ENCODE data around the gene OR5K3.

OR5K3 gene

GRCh38 chr3:98395101-98395500 lies 4.6 kb downstream of the OR5K3 start:
- no peak for TF ChIP-seq MAX (IDR thresholded peaks at IDR 0.05)
- no peak for TF ChIP-seq REST (IDR thresholded peaks at IDR 0.05; ENCODE audit: low read depth)
- TF ChIP-seq EP300 (IDR thresholded peaks at IDR 0.05; ENCODE audit: borderline replicate concordance): no peak
- TF ChIP-seq TAF1 (IDR thresholded peaks at IDR 0.05; ENCODE audit: low read depth): no peak
- TF ChIP-seq YY1 (IDR thresholded peaks at IDR 0.05; ENCODE audit: low read depth): no peak
- no peak for TF ChIP-seq RAD21 (IDR thresholded peaks at IDR 0.05; ENCODE audit: low read depth)
- no peak for TF ChIP-seq TCF12 (IDR thresholded peaks at IDR 0.05; ENCODE audit: low read depth)
- no peak for TF ChIP-seq ZBTB7A (IDR thresholded peaks at IDR 0.05; ENCODE audit: low read depth)
- TF ChIP-seq CEBPB (IDR thresholded peaks at IDR 0.05): no peak
- TF ChIP-seq CREB1 (IDR thresholded peaks at IDR 0.05; ENCODE audit: low read depth): no peak
- TF ChIP-seq EGR1 (IDR thresholded peaks at IDR 0.05): no peak
- TF ChIP-seq FOXM1 (IDR thresholded peaks at IDR 0.05; ENCODE audit: borderline replicate concordance, low read depth): no peak
- TF ChIP-seq NFIC (IDR thresholded peaks at IDR 0.05): no peak

- TF ChIP-seq CREB1 (IDR thresholded peaks at IDR 0.05; ENCODE audit: low read depth): no peak
- TF ChIP-seq RAD21 (IDR thresholded peaks at IDR 0.05; ENCODE audit: low read depth): no peak
- TF ChIP-seq NFIC (IDR thresholded peaks at IDR 0.05): no peak
- TF ChIP-seq EP300 (IDR thresholded peaks at IDR 0.05; ENCODE audit: borderline replicate concordance): no peak
- TF ChIP-seq USF1 (IDR thresholded peaks at IDR 0.05): no peak
- TF ChIP-seq ZBTB7A (IDR thresholded peaks at IDR 0.05; ENCODE audit: low read depth): no peak
Observed at GRCh38 chr3:98398513-98398912, 8.0 kb downstream of the OR5K3 start.

GRCh38 chr3:98402507-98402906 lies 12.0 kb downstream of the OR5K3 start:
- TF ChIP-seq FOXM1 (IDR thresholded peaks at IDR 0.05; ENCODE audit: borderline replicate concordance, low read depth): no peak
- no peak for TF ChIP-seq TCF12 (IDR thresholded peaks at IDR 0.05; ENCODE audit: low read depth)
- TF ChIP-seq TEAD4 (IDR thresholded peaks at IDR 0.05): no peak
- TF ChIP-seq ZBTB7A (IDR thresholded peaks at IDR 0.05; ENCODE audit: low read depth): no peak
- no peak for TF ChIP-seq NFIC (IDR thresholded peaks at IDR 0.05)
- no peak for TF ChIP-seq MAX (IDR thresholded peaks at IDR 0.05)
- no peak for TF ChIP-seq RAD21 (IDR thresholded peaks at IDR 0.05; ENCODE audit: low read depth)
- no peak for TF ChIP-seq USF1 (IDR thresholded peaks at IDR 0.05)
- TF ChIP-seq CEBPB (IDR thresholded peaks at IDR 0.05): no peak
- TF ChIP-seq CREB1 (IDR thresholded peaks at IDR 0.05; ENCODE audit: low read depth): no peak

- TF ChIP-seq RAD21 (IDR thresholded peaks at IDR 0.05; ENCODE audit: low read depth): no peak
- TF ChIP-seq CREB1 (IDR thresholded peaks at IDR 0.05; ENCODE audit: low read depth): no peak
- TF ChIP-seq ZBTB7A (IDR thresholded peaks at IDR 0.05; ENCODE audit: low read depth): no peak
- TF ChIP-seq USF1 (IDR thresholded peaks at IDR 0.05): no peak
- no peak for TF ChIP-seq EGR1 (IDR thresholded peaks at IDR 0.05)
- no peak for TF ChIP-seq FOXM1 (IDR thresholded peaks at IDR 0.05; ENCODE audit: borderline replicate concordance, low read depth)
- no peak for TF ChIP-seq EP300 (IDR thresholded peaks at IDR 0.05; ENCODE audit: borderline replicate concordance)
- TF ChIP-seq YY1 (IDR thresholded peaks at IDR 0.05; ENCODE audit: low read depth): no peak
- TF ChIP-seq CEBPB (IDR thresholded peaks at IDR 0.05): no peak
- TF ChIP-seq MAX (IDR thresholded peaks at IDR 0.05): no peak
- TF ChIP-seq NFIC (IDR thresholded peaks at IDR 0.05): no peak
- TF ChIP-seq TEAD4 (IDR thresholded peaks at IDR 0.05): no peak
- no peak for TF ChIP-seq TCF12 (IDR thresholded peaks at IDR 0.05; ENCODE audit: low read depth)
- no peak for TF ChIP-seq TAF1 (IDR thresholded peaks at IDR 0.05; ENCODE audit: low read depth)
- no peak for TF ChIP-seq REST (IDR thresholded peaks at IDR 0.05; ENCODE audit: low read depth)
Observed at GRCh38 chr3:98404010-98404409, 13.5 kb downstream of the OR5K3 start.

GRCh38 chr3:98406034-98406433 lies 15.6 kb downstream of the OR5K3 start:
- TF ChIP-seq NFIC (IDR thresholded peaks at IDR 0.05): no peak
- no peak for TF ChIP-seq REST (IDR thresholded peaks at IDR 0.05; ENCODE audit: low read depth)
- TF ChIP-seq USF1 (IDR thresholded peaks at IDR 0.05): no peak
- no peak for TF ChIP-seq RAD21 (IDR thresholded peaks at IDR 0.05; ENCODE audit: low read depth)
- no peak for TF ChIP-seq TAF1 (IDR thresholded peaks at IDR 0.05; ENCODE audit: low read depth)
- TF ChIP-seq ZBTB7A (IDR thresholded peaks at IDR 0.05; ENCODE audit: low read depth): no peak
- TF ChIP-seq TCF12 (IDR thresholded peaks at IDR 0.05; ENCODE audit: low read depth): no peak
- TF ChIP-seq MAX (IDR thresholded peaks at IDR 0.05): no peak
- TF ChIP-seq FOXM1 (IDR thresholded peaks at IDR 0.05; ENCODE audit: borderline replicate concordance, low read depth): no peak
- no peak for TF ChIP-seq CEBPB (IDR thresholded peaks at IDR 0.05)
- TF ChIP-seq CREB1 (IDR thresholded peaks at IDR 0.05; ENCODE audit: low read depth): no peak
- TF ChIP-seq EP300 (IDR thresholded peaks at IDR 0.05; ENCODE audit: borderline replicate concordance): no peak
- TF ChIP-seq YY1 (IDR thresholded peaks at IDR 0.05; ENCODE audit: low read depth): no peak
- TF ChIP-seq TEAD4 (IDR thresholded peaks at IDR 0.05): no peak
- TF ChIP-seq EGR1 (IDR thresholded peaks at IDR 0.05): no peak
